OCI-LY3 (cell line): Measurements from ENCODE around the gene DPYSL4.

Experiments
- EZH2phosphoT487 ChIP-seq: fragments of 200-600 bp; shearing (Covaris generic); IDR thresholded peaks from 2 replicates; pipeline ENCODE4 v1.6.1; 2018; ENCODE audit warnings: antibody characterized with exemption, mixed run types, low read depth
- TF ChIP-seq, protein P1 (sequence below): fragments of 200-600, 300-600 bp; sonication (generic); IDR thresholded peaks from 2 replicates; pipeline ENCODE4 v1.5.1; 2014; ENCODE audit warnings: antibody characterized with exemption, low read length, low read depth

DNA sequence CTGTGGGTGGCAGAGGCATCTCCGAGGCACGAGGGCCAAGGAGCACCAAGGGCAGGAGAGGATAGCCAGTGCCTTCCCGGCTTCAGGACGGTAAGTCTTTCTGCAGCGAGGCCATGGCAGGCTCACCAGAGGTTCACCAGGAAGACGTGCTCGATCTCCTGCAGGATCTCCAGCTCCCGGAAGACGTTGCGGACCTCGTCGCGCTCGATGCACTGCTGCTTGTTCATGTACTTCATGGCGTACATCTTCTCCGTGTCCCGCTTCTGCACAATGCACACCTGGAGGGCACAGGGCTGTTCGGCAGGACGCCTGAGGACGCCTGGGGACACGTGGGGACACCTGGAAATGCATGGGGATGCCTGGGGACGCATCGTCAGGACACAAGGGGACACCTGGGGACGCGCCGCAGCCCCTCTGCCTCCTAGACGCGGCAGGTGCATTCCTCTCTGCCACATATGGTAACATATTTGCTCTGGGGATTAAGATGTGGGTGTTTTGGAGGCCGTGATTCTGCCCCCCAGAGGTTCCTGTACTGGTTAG lies 41.2 kb downstream of the DPYSL4 start:
- TF ChIP-seq, protein P1, sequence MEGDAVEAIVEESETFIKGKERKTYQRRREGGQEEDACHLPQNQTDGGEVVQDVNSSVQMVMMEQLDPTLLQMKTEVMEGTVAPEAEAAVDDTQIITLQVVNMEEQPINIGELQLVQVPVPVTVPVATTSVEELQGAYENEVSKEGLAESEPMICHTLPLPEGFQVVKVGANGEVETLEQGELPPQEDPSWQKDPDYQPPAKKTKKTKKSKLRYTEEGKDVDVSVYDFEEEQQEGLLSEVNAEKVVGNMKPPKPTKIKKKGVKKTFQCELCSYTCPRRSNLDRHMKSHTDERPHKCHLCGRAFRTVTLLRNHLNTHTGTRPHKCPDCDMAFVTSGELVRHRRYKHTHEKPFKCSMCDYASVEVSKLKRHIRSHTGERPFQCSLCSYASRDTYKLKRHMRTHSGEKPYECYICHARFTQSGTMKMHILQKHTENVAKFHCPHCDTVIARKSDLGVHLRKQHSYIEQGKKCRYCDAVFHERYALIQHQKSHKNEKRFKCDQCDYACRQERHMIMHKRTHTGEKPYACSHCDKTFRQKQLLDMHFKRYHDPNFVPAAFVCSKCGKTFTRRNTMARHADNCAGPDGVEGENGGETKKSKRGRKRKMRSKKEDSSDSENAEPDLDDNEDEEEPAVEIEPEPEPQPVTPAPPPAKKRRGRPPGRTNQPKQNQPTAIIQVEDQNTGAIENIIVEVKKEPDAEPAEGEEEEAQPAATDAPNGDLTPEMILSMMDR: no peak
- TF ChIP-seq EZH2phosphoT487: no peak
